ENCODE data around the gene PRPF8. TPM values are rescaled to one million over a fixed set of nuclear protein-coding genes. Genes with fewer than 3 reads are reported as not detected.

Gene PRPF8
- total RNA-seq, 1 donor from 2014 or later = 136 TPM

DNA sequence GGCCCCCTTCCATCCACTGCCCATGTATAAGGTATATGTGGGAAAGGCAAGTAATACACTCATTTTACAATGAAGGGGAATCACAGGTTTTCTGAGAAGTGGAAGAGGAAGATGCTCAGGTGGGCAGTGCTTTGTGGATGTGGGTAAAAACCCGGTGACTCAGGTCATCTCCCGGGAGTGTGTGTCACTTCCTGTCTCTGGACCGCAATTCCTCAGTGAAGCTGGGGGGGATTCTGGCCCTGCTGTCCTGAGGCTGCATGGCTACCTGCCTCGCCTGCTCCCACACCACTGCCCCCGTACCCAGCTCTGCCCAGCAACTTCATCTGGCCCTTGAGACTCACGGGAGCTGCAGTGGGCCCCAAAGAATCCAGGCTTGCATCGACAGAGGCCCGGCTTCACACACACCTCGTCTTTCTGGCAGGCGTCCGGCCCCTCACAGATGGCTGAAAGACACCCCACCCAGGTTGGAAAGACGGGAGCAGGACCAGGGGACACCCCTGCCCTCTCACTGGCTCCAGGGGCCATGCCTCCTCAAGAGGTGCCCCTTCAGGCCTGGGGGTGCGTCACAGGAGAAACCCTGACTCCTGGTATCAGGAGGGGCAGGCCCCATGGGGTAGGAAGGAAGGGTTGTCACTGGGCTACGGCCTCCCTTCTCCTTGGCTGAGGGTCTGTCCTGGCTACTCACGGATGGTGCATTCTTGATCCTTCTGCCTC, 40.0 kb downstream of the PRPF8 start:
- Histone ChIP-seq H3K9me3 (replicated peaks) (no peaks in the 10 kb centered on the region), H3K36me3 (peaks cover 17% of the 10 kb centered on the region), H3K4me3 (peak overlapping the region; percentile 69), H3K4me1 (peaks cover 75% of the 10 kb centered on the region), H3K27me3 (ENCODE audit: low read depth) (no peaks in the 10 kb centered on the region), H3K27ac (replicated peaks) (peak overlapping the region; percentile 100)
- intact Hi-C loops (cut with micrococcal nuclease) = no loop called here
- TF ChIP-seq, protein P1, sequence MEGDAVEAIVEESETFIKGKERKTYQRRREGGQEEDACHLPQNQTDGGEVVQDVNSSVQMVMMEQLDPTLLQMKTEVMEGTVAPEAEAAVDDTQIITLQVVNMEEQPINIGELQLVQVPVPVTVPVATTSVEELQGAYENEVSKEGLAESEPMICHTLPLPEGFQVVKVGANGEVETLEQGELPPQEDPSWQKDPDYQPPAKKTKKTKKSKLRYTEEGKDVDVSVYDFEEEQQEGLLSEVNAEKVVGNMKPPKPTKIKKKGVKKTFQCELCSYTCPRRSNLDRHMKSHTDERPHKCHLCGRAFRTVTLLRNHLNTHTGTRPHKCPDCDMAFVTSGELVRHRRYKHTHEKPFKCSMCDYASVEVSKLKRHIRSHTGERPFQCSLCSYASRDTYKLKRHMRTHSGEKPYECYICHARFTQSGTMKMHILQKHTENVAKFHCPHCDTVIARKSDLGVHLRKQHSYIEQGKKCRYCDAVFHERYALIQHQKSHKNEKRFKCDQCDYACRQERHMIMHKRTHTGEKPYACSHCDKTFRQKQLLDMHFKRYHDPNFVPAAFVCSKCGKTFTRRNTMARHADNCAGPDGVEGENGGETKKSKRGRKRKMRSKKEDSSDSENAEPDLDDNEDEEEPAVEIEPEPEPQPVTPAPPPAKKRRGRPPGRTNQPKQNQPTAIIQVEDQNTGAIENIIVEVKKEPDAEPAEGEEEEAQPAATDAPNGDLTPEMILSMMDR (IDR thresholded peaks at IDR 0.05; ENCODE audit: borderline replicate concordance) = no peak
- no peak for DNase-seq

DNA sequence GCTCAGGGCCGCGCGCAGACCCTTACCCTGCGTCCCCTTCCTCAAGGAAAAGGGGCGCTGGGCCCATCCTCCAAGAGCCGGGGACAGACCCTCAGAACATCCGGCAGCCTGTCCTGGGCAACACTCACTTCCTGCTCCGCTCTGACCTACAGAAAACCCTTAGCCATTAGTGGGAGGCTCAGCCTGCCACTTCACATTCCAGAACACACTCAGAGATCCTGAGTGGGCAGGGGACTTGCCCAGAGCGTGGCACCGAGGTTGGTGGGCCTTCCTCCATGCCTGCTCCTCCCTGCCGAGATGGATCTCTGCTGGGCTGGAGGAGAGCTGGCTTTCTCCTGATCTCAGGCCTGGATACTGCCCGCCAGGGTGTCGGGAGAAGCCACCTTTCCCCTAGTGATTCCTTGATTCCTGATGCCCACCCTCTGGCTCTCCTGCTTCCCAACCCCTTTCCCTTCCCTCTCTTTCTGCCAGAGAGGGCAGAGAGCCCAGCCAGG, 40.6 kb downstream of the PRPF8 start:
- Histone ChIP-seq H3K36me3 (peaks cover 19% of the 10 kb centered on the region), H3K27me3 (ENCODE audit: low read depth) (no peaks in the 10 kb centered on the region), H3K4me3 (peak overlapping the region; percentile 69), H3K4me1 (peaks cover 69% of the 10 kb centered on the region), H3K27ac (replicated peaks) (peak overlapping the region; percentile 100), H3K9me3 (replicated peaks) (no peaks in the 10 kb centered on the region)
- no peak for DNase-seq
- intact Hi-C loops (cut with micrococcal nuclease) = no loop called here
- TF ChIP-seq, protein P1 (IDR thresholded peaks at IDR 0.05; ENCODE audit: borderline replicate concordance) = no peak

DNA sequence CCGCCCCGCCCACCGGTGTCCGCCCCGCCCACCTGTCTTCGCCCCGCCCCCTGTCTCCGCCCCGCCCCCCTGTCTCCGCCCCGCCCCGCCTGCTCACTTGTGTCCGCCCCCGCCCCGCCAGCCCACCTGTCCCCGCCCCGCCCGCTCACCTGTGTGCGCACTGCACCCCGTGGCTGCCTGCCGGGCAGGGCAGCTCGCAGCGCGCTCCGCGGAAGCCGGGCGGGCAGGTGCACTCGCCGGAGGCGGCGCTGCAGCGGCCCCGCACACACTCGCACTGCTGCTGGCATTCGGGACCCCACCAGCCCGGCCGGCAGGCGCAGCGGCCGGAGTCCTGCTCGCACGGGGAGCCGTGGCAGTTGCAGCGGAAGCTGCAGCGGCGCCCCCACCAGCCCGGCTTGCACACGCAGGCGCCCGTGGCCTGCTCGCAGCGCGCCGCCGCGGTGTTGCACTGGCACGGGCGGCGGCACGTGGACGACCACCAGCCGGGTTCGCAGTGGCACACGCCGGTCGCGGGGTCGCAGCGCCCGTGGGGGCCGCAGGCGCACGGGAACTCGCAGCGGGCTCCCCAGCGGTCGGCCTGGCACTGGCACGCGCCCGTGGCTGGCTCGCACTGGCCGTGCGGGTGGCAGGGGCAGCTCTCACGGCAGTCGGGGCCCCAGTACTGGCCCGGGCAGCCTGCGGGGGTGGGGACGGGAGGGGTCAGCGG, 41.2 kb downstream of the PRPF8 start:
- TF ChIP-seq, protein P1 (IDR thresholded peaks at IDR 0.05; ENCODE audit: borderline replicate concordance) = no peak
- Histone ChIP-seq H3K4me1 (peaks cover 66% of the 10 kb centered on the region), H3K36me3 (peaks cover 25% of the 10 kb centered on the region), H3K27ac (replicated peaks) (peak overlapping the region; percentile 100), H3K4me3 (peak overlapping the region; percentile 69), H3K9me3 (replicated peaks) (no peaks in the 10 kb centered on the region), H3K27me3 (ENCODE audit: low read depth) (no peaks in the 10 kb centered on the region)
- DNase-seq = no peak
- intact Hi-C loops (cut with micrococcal nuclease) = no loop called here

DNA sequence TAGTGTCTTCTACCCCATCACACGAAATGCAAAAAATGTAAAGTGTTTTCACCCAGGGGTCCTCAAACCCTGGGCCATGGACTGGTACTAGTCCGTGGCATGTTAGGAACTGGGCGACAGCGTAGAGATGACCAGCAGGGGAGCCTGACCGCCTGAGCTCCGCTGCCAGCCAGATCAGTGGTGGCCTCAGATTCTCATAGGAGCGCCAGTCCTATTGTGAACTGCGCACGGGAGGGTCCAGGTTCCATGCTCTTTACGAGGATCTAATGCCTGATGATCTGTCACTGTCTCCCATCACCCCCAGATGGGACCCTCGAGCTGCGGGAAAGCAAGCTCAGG, 43.6 kb downstream of the PRPF8 start:
- Histone ChIP-seq H3K27me3 (ENCODE audit: low read depth) (no peaks in the 10 kb centered on the region), H3K9me3 (replicated peaks) (no peaks in the 10 kb centered on the region), H3K27ac (replicated peaks) (peak overlapping the region; percentile 38), H3K36me3 (peaks cover 33% of the 10 kb centered on the region), H3K4me1 (peaks cover 49% of the 10 kb centered on the region), H3K4me3 (no peak overlapping the region)
- intact Hi-C loops (cut with micrococcal nuclease) = no loop called here
- TF ChIP-seq, protein P1 (IDR thresholded peaks at IDR 0.05; ENCODE audit: borderline replicate concordance) = no peak
- DNase-seq = no peak

DNA sequence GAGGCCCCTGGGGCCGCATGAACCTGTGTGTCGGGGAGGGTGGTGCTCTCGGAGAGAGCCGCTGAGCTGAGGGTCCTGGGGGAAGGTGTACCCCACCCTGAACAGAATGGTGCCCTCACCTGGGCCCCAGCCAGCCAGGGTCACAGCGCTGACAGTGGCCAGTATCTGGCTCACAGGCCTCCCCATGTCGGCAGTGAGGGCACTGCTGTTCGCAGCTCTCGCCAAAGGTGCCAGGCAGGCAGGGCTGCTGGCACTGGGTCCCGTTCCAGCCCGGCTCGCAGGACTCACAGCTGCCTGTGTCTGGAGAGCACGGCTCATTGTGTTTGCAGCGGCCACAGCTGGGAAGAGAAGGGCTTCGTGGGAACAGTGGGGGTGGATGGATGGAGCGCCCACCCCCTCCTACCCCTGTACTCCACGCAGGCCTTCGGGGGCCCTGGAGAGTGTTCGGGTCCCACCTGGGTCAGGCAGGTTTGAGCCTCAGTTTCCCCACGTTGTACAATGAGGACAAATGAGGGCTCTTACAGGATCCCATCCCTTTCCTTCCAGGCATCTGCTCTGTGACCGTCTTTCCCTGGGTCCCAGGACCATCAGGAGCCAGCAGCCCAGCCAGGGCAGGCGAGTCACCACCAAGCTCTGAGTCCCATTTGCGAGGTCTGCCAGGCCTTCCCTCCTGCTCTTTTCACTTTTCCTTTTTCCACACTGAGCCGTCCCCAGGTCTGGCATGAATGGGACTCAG, 44.2 kb downstream of the PRPF8 start:
- Histone ChIP-seq H3K27me3 (ENCODE audit: low read depth) (no peaks in the 10 kb centered on the region), H3K27ac (replicated peaks) (peak overlapping the region; percentile 38), H3K4me1 (peaks cover 44% of the 10 kb centered on the region), H3K9me3 (replicated peaks) (no peaks in the 10 kb centered on the region), H3K36me3 (peaks cover 36% of the 10 kb centered on the region), H3K4me3 (no peak overlapping the region)
- TF ChIP-seq, protein P1 (IDR thresholded peaks at IDR 0.05; ENCODE audit: borderline replicate concordance) = no peak
- DNase-seq = no peak
- intact Hi-C loops (cut with micrococcal nuclease) = no loop called here

All from left ventricle myocardium inferior (tissue), 1 donor.